Breast epithelium (tissue), 4 donors: ENCODE results near the gene ENO4. TPM values are rescaled to one million over a fixed set of nuclear protein-coding genes. Genes with fewer than 3 reads are reported as not detected.
A peak's percentile ranks its signal among the peaks of the same experiment; 100 is the strongest.

Source experiments
- DNase-seq, 2 donors: peaks; one replicate each; pipeline ENCODE4 v3.0.0-alpha.2; 2019; ENCODE audit warnings: low spot score in 2 of 2
- H3K27ac ChIP-seq, 2 donors: fragments of 200-600 bp; sonication (generic) in 1 of 2; one replicate each; pipeline ENCODE4 v1.5.1; 2016 to 2019; ENCODE audit warnings: mild to moderate bottlenecking in 1 of 2
- H3K27me3 ChIP-seq, 2 donors: fragments of 200-600 bp; sonication (generic) in 1 of 2; one replicate each; pipeline versions ENCODE4 v1.5.1 to v1.6.0; 2017 to 2019; ENCODE audit warnings: control low read depth in 1 of 2, mild to moderate bottlenecking in 1 of 2
- H3K36me3 ChIP-seq: fragments of 200-600 bp; one replicate; pipeline ENCODE4 v1.5.1; 2019
- H3K4me1 ChIP-seq, 2 donors: fragments of 200-600 bp; sonication (generic); one replicate each; pipeline ENCODE4 v1.5.1; 2016 to 2019; ENCODE audit warnings: control low read depth in 1 of 2
- H3K4me3 ChIP-seq, 3 donors: fragments of 200-600 bp; sonication (generic); 1 replicate in 2 of 3; 2 replicates in 1 of 3; pipeline ENCODE4 v1.5.1; 2016 to 2019; ENCODE audit warnings: mild to moderate bottlenecking in 3 of 3, moderate library complexity in 2 of 3
- H3K9me3 ChIP-seq, 2 donors: fragments of 200-600 bp; sonication (generic) in 1 of 2; one replicate each; pipeline ENCODE4 v1.5.1; 2016 to 2019; ENCODE audit warnings: control low read depth in 1 of 2
- POLR2A ChIP-seq: fragments of 450-650 bp; IDR thresholded peaks from one replicate; pipeline ENCODE4 v1.6.1; 2016; ENCODE audit warnings: antibody characterized with exemption, mild to moderate bottlenecking, moderate library complexity
- POLR2AphosphoS5 ChIP-seq, 3 donors: sonication (generic); formaldehyde crosslinking; IDR thresholded peaks; one replicate each; pipeline ENCODE4 v1.6.1; 2017; ENCODE audit warnings: antibody characterized with exemption in 3 of 3
- intact Hi-C: fragments of 100-400 bp; cut with DNase I; formaldehyde crosslinking; loops from one replicate; pipeline ENCODE4 v1.15.1; 2023; ENCODE audit warnings: low total_unique reads
- total RNA-seq, 3 donors: library from RNA; depleted of rRNA; stranded (reverse); fragments of >200 nt; gene quantifications; one replicate each; pipeline ENCODE4 v1.1.0, GENCODE V29; 2016
- TF ChIP-seq, protein P1 (sequence below), 3 donors: fragments of 450-650 bp; IDR thresholded peaks; one replicate each; pipeline ENCODE4 v1.5.1; 2016 to 2017; ENCODE audit warnings: antibody characterized with exemption in 3 of 3, mild to moderate bottlenecking in 3 of 3, moderate library complexity in 3 of 3

The ENO4 gene
- total RNA-seq: 1 to 10 TPM in 1 of 3 donors, under 1 TPM in 2; 0.16 to 1.9 (median 0.66) TPM

- Histone ChIP-seq H3K27me3 (no peaks in the 10 kb centered on the region), H3K9me3 (no peaks in the 10 kb centered on the region), H3K4me1 (no peaks in the 10 kb centered on the region), H3K4me3 (peak within 1 kb of the TSS; percentile 56 to 74 (median 69)), H3K36me3 (no peaks in the 10 kb centered on the region), H3K27ac (peak within 1 kb of the TSS; percentile 76 to 83)
- peak; percentile 78 to 85 for DNase-seq
- intact Hi-C loops: no loop called here
- TF ChIP-seq POLR2AphosphoS5 (IDR thresholded peaks at IDR 0.05): peak; percentile 49 to 68 (median 57)
- TF ChIP-seq, protein P1, sequence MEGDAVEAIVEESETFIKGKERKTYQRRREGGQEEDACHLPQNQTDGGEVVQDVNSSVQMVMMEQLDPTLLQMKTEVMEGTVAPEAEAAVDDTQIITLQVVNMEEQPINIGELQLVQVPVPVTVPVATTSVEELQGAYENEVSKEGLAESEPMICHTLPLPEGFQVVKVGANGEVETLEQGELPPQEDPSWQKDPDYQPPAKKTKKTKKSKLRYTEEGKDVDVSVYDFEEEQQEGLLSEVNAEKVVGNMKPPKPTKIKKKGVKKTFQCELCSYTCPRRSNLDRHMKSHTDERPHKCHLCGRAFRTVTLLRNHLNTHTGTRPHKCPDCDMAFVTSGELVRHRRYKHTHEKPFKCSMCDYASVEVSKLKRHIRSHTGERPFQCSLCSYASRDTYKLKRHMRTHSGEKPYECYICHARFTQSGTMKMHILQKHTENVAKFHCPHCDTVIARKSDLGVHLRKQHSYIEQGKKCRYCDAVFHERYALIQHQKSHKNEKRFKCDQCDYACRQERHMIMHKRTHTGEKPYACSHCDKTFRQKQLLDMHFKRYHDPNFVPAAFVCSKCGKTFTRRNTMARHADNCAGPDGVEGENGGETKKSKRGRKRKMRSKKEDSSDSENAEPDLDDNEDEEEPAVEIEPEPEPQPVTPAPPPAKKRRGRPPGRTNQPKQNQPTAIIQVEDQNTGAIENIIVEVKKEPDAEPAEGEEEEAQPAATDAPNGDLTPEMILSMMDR (IDR thresholded peaks at IDR 0.05): no peak
Measured at GRCh38 chr10:116849248-116850057, at the start of gene ENO4. Gene ENO4 (plus strand): TSS chr10:116849499. CDS start chr10:116849567, 68 bp downstream.

DNA sequence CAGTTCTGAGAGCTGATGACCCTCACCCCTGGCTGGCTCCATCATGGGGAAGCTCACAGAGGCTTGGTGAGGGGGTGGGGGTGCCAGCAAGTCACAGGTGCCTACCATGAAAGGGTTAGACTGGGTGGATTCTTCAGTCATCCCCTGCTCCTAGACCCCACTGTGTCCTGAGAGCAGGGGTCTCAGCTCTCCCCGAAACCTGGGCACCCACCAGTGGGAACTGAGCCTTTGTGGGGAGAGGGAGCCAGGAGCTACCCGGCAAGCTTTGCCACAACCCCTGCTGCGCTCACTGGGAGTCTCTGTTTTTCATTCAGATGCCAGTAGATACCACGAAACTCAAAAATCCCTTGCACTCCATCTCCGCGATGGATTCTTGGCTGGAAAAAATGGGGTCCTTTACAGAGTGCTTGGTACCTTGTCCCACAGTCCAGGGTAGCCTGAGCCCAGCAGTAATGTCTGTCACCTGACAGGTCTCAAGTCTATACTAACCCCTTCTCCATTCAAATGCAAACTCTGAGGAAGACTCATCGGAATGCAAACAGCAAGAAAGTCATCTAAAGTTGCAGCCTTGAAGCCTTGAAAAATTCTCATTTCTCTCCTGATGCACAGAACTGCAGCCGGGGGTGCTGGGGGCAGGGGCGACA is 48.9 kb upstream of the ENO4 start:
- TF ChIP-seq POLR2A (no peak), POLR2AphosphoS5 (IDR thresholded peaks at IDR 0.05) (no peak)
- TF ChIP-seq, protein P1 (IDR thresholded peaks at IDR 0.05): no peak
- Histone ChIP-seq H3K27ac (no peak overlapping the region), H3K36me3 (no peaks in the 10 kb centered on the region), H3K4me3 (no peak overlapping the region), H3K27me3 (peaks cover 0 to 10% of the 10 kb centered on the region in 2 donors), H3K9me3 (no peaks in the 10 kb centered on the region), H3K4me1 (no peaks in the 10 kb centered on the region)
- DNase-seq: no peak
- intact Hi-C loops: no loop called here

GRCh38 chr10:116801658-116802057 is 47.6 kb upstream of the ENO4 start:
- Histone ChIP-seq H3K27ac (no peak overlapping the region), H3K36me3 (no peaks in the 10 kb centered on the region), H3K4me3 (no peak overlapping the region), H3K4me1 (no peaks in the 10 kb centered on the region), H3K27me3 (peaks cover 0 to 6% of the 10 kb centered on the region in 2 donors), H3K9me3 (no peaks in the 10 kb centered on the region)
- TF ChIP-seq POLR2AphosphoS5 (IDR thresholded peaks at IDR 0.05): no peak
- TF ChIP-seq, protein P1 (IDR thresholded peaks at IDR 0.05): no peak
- no peak for TF ChIP-seq POLR2A
- intact Hi-C loops: no loop called here
- DNase-seq: no peak

GRCh38 chr10:116802474-116802873 is 46.8 kb upstream of the ENO4 start:
- intact Hi-C loops: no loop called here
- Histone ChIP-seq H3K27ac (no peak overlapping the region), H3K4me1 (no peaks in the 10 kb centered on the region), H3K27me3 (peaks cover 0 to 3% of the 10 kb centered on the region in 2 donors), H3K9me3 (no peaks in the 10 kb centered on the region), H3K36me3 (no peaks in the 10 kb centered on the region), H3K4me3 (no peak overlapping the region)
- no peak for DNase-seq
- no peak for TF ChIP-seq POLR2AphosphoS5 (IDR thresholded peaks at IDR 0.05)
- TF ChIP-seq, protein P1 (IDR thresholded peaks at IDR 0.05): no peak
- no peak for TF ChIP-seq POLR2A

- H3K4me3 ChIP-seq: no peak overlapping the region
- TF ChIP-seq, protein P1 (IDR thresholded peaks at IDR 0.05): no peak
- no peak for TF ChIP-seq POLR2AphosphoS5 (IDR thresholded peaks at IDR 0.05)
- no peak for TF ChIP-seq POLR2A
- DNase-seq: no peak
- no peaks in the 10 kb centered on the region for H3K9me3 ChIP-seq
- H3K4me1 ChIP-seq: no peaks in the 10 kb centered on the region
- H3K36me3 ChIP-seq: no peaks in the 10 kb centered on the region
- intact Hi-C loops: no loop called here
- peaks cover 0 to 3% of the 10 kb centered on the region in 2 donors for H3K27me3 ChIP-seq
- no peak overlapping the region for H3K27ac ChIP-seq
Measured at GRCh38 chr10:116802876-116803275, 46.4 kb upstream of the ENO4 start.
